Loucy (cell line): ENCODE data around the gene PPP2R1B.

Experiments used
- H2AFZ ChIP-seq: fragments of 200-600 bp; sonication (generic); 2 replicates; pipeline ENCODE4 v1.6.0; 2016; ENCODE audit warnings: antibody characterized with exemption, mild to moderate bottlenecking, low read length, moderate library complexity
- H3F3A ChIP-seq: fragments of 200-600 bp; 2 replicates; pipeline ENCODE4 v1.6.0; 2016; ENCODE audit warnings: antibody characterized with exemption, low read depth, mild to moderate bottlenecking
- H3K27me3 ChIP-seq: fragments of 200-600 bp; sonication (generic); 2 replicates; pipeline ENCODE4 v1.6.1; 2014; ENCODE audit warnings: low read length, mild to moderate bottlenecking; ENCODE audit not compliant: insufficient read depth, poor library complexity, severe bottlenecking
- H3K36me3 ChIP-seq: fragments of 200-600 bp; sonication (generic); 2 replicates; pipeline ENCODE4 v1.6.1; 2016; ENCODE audit warnings: low read length; ENCODE audit not compliant: insufficient read depth
- H3K4me1 ChIP-seq: fragments of 200-600 bp; sonication (generic); 2 replicates; pipeline ENCODE4 v1.5.1; 2014; ENCODE audit warnings: low read length, mild to moderate bottlenecking; ENCODE audit not compliant: insufficient read depth, poor library complexity, severe bottlenecking
- H3K4me2 ChIP-seq: fragments of 200-600 bp; sonication (generic); 2 replicates; pipeline ENCODE4 v1.6.0; 2014; ENCODE audit warnings: antibody characterized with exemption, low read length, low read depth, mild to moderate bottlenecking; ENCODE audit not compliant: poor library complexity, severe bottlenecking
- H3K4me3 ChIP-seq: fragments of 200-600 bp; sonication (generic); 2 replicates; pipeline ENCODE4 v1.5.1; 2014; ENCODE audit warnings: low read length, mild to moderate bottlenecking, mixed read lengths; ENCODE audit not compliant: poor library complexity, severe bottlenecking
- H3K79me2 ChIP-seq: fragments of 200-600 bp; sonication (generic); 2 replicates; pipeline ENCODE4 v1.6.1; 2014; ENCODE audit warnings: low read length; ENCODE audit not compliant: insufficient read depth
- H3K9ac ChIP-seq: fragments of 200-600 bp; sonication (generic); 2 replicates; pipeline ENCODE4 v1.6.0; 2014; ENCODE audit warnings: mild to moderate bottlenecking, low read depth, low read length, moderate library complexity; ENCODE audit not compliant: poor library complexity, severe bottlenecking
- H3K9me2 ChIP-seq: fragments of 200-600 bp; sonication (generic); replicated peaks from 2 replicates; pipeline ENCODE4 v1.6.1; 2016; ENCODE audit warnings: low read depth, low read length, mixed read lengths
- H3K9me3 ChIP-seq: fragments of 200-600 bp; sonication (generic); 2 replicates; pipeline ENCODE4 v1.6.1; 2014; ENCODE audit warnings: mild to moderate bottlenecking, antibody characterized with exemption, low read length, low read depth; ENCODE audit not compliant: insufficient read depth
- H4K20me1 ChIP-seq: fragments of 200-600 bp; sonication (generic); 2 replicates; pipeline ENCODE4 v1.6.0; 2014; ENCODE audit warnings: antibody characterized with exemption, low read length, mild to moderate bottlenecking; ENCODE audit not compliant: insufficient read depth, poor library complexity, severe bottlenecking
- CTCF ChIP-seq: fragments of 200-600 bp; sonication (generic); conservative IDR thresholded peaks from 2 replicates; pipeline ENCODE4 v1.5.1; 2014; ENCODE audit warnings: mild to moderate bottlenecking, antibody characterized with exemption, low read length
- EZH2phosphoT487 ChIP-seq: fragments of 200-600 bp; IDR thresholded peaks from 2 replicates; pipeline ENCODE4 v1.6.1; 2018; ENCODE audit warnings: antibody characterized with exemption, mild to moderate bottlenecking, moderate library complexity, borderline replicate concordance

PPP2R1B gene

GRCh38 chr11:111808834-111809233 is 42.6 kb upstream of the PPP2R1B start:
- no peaks in the 10 kb centered on the region for H3K4me1 ChIP-seq
- no peak overlapping the region for H2AFZ ChIP-seq
- no peaks in the 10 kb centered on the region for H3K79me2 ChIP-seq
- no peak overlapping the region for H3K9ac ChIP-seq
- no peaks in the 10 kb centered on the region for H4K20me1 ChIP-seq
- H3K4me2 ChIP-seq = no peak overlapping the region
- TF ChIP-seq CTCF (no peak), EZH2phosphoT487 (no peak)
- H3K9me3 ChIP-seq = no peaks in the 10 kb centered on the region
- H3K4me3 ChIP-seq = no peak overlapping the region
- H3K36me3 ChIP-seq = peaks cover 57% of the 10 kb centered on the region
- H3K9me2 ChIP-seq = no peaks in the 10 kb centered on the region
- H3F3A ChIP-seq = no peaks in the 10 kb centered on the region
- no peaks in the 10 kb centered on the region for H3K27me3 ChIP-seq

GRCh38 chr11:111808063-111808588 is 41.9 kb upstream of the PPP2R1B start:
- Histone ChIP-seq H3K4me1 (no peaks in the 10 kb centered on the region), H3K9me2 (no peaks in the 10 kb centered on the region), H3K79me2 (no peaks in the 10 kb centered on the region), H4K20me1 (no peaks in the 10 kb centered on the region), H3K4me2 (no peak overlapping the region), H2AFZ (no peak overlapping the region), H3K4me3 (no peak overlapping the region), H3K9me3 (no peaks in the 10 kb centered on the region), H3K9ac (no peak overlapping the region), H3K27me3 (no peaks in the 10 kb centered on the region), H3F3A (no peaks in the 10 kb centered on the region), H3K36me3 (peaks cover 64% of the 10 kb centered on the region)
- TF ChIP-seq CTCF = no peak
- TF ChIP-seq EZH2phosphoT487 = no peak

- Histone ChIP-seq H3K9ac (no peak overlapping the region), H4K20me1 (no peaks in the 10 kb centered on the region), H3K4me1 (no peaks in the 10 kb centered on the region), H3K27me3 (no peaks in the 10 kb centered on the region), H3K4me3 (no peak overlapping the region), H3K36me3 (peaks cover 66% of the 10 kb centered on the region), H3K4me2 (no peak overlapping the region), H3F3A (no peaks in the 10 kb centered on the region), H3K9me2 (no peaks in the 10 kb centered on the region), H3K9me3 (no peaks in the 10 kb centered on the region), H2AFZ (no peak overlapping the region), H3K79me2 (no peaks in the 10 kb centered on the region)
- TF ChIP-seq EZH2phosphoT487 (no peak), CTCF (no peak)
Measured at GRCh38 chr11:111807076-111807475, 40.9 kb upstream of the PPP2R1B start.
